ENCODE data around the gene ETV4. TPM values are rescaled to one million over a fixed set of nuclear protein-coding genes. Genes with fewer than 3 reads are reported as not detected.
"Not testable (repeated sequence)": the region's sequence is repeated elsewhere in the genome, so short reads cannot be mapped to it uniquely, and the experiment has no call there.

Gene ETV4
- total RNA-seq, 1 donor from 2014 or later, result 2.2 TPM

GRCh38 chr17:43517161-43517560, 29.0 kb downstream of the ETV4 start:
- intact Hi-C loops (cut with DNase I), result no loop called here

GRCh38 chr17:43515656-43516055, 30.5 kb downstream of the ETV4 start:
- H3K27ac ChIP-seq, result no peak overlapping the region
- H3K4me3 ChIP-seq, result no peak overlapping the region
- TF ChIP-seq CTCF (IDR thresholded peaks at IDR 0.05), result no peak
- intact Hi-C loops (cut with DNase I), result no loop called here
- ATAC-seq (no peak), DNase-seq (no peak)
- H3K36me3 ChIP-seq, result peaks cover 100% of the 10 kb centered on the region
- H3K9me3 ChIP-seq, result no peaks in the 10 kb centered on the region
- H3K4me1 ChIP-seq, result peaks cover 8% of the 10 kb centered on the region
- H3K27me3 ChIP-seq (ENCODE audit: low read depth), result no peaks in the 10 kb centered on the region

More at GRCh38 chr17:43517161-43517560, 29.0 kb downstream of the ETV4 start:
- Histone ChIP-seq H3K9me3 (no peaks in the 10 kb centered on the region), H3K36me3 (peaks cover 100% of the 10 kb centered on the region), H3K27me3 (ENCODE audit: low read depth) (no peaks in the 10 kb centered on the region), H3K4me1 (peaks cover 8% of the 10 kb centered on the region), H3K4me3 (no peak overlapping the region), H3K27ac (no peak overlapping the region)
- ATAC-seq (no peak), DNase-seq (no peak)
- no peak for TF ChIP-seq CTCF (IDR thresholded peaks at IDR 0.05)

- intact Hi-C loops (cut with DNase I); H3K4me1 ChIP-seq; H3K9me3 ChIP-seq: not testable (repeated sequence)
These were observed 34.9 kb downstream of the ETV4 start for GRCh38 chr17:43511199-43511598.

GRCh38 chr17:43509440-43509839, 36.7 kb downstream of the ETV4 start:
- DNase-seq; H3K4me1 ChIP-seq; intact Hi-C loops (cut with DNase I); H3K27ac ChIP-seq; H3K27me3 ChIP-seq (ENCODE audit: low read depth); ATAC-seq; H3K9me3 ChIP-seq; H3K4me3 ChIP-seq: not testable (repeated sequence)
- peaks cover 100% of the 10 kb centered on the region for H3K36me3 ChIP-seq

More at GRCh38 chr17:43511199-43511598, 34.9 kb downstream of the ETV4 start:
- not testable (repeated sequence) for DNase-seq; ATAC-seq; H3K27ac ChIP-seq; H3K27me3 ChIP-seq (ENCODE audit: low read depth); H3K4me3 ChIP-seq
- H3K36me3 ChIP-seq, result peaks cover 100% of the 10 kb centered on the region

GRCh38 chr17:43490621-43491020, 55.5 kb downstream of the ETV4 start:
- Histone ChIP-seq H3K9me3 (no peaks in the 10 kb centered on the region), H3K4me1 (peaks cover 6% of the 10 kb centered on the region), H3K36me3 (peaks cover 63% of the 10 kb centered on the region), H3K27me3 (ENCODE audit: low read depth) (no peaks in the 10 kb centered on the region), H3K27ac (no peak overlapping the region), H3K4me3 (no peak overlapping the region)
- no peak for TF ChIP-seq CTCF (IDR thresholded peaks at IDR 0.05)
- intact Hi-C loops (cut with DNase I), result no loop called here
- ATAC-seq, result no peak
- DNase-seq, result no peak

- TF ChIP-seq CTCF (IDR thresholded peaks at IDR 0.05), result peak; percentile 100
- Histone ChIP-seq H3K4me1 (peaks cover 26% of the 10 kb centered on the region), H3K4me3 (peak within 1 kb of the TSS; percentile 72), H3K27me3 (ENCODE audit: low read depth) (no peaks in the 10 kb centered on the region), H3K9me3 (no peaks in the 10 kb centered on the region), H3K36me3 (no peaks in the 10 kb centered on the region), H3K27ac (peak within 1 kb of the TSS; percentile 86)
- peak; percentile 99 for DNase-seq
- peak; percentile 99 to 100 for ATAC-seq
- intact Hi-C loops (cut with DNase I), result loop anchor here (2.0 kb wide), 1 partner anchor 89 kb away; no protein-coding TSS in a partner anchor
These were observed 62.2 kb downstream of the ETV4 start, which contains the start of gene DHX8 for GRCh38 chr17:43483674-43484551. DHX8 (plus strand) TSS chr17:43483975; CDS start chr17:43484038, 63 bp downstream.

Data from lower lobe of right lung (tissue), 2 donors.